GM23338 (cell line): Measurements from ENCODE around the gene MTA2. TPM values are rescaled to one million over a fixed set of nuclear protein-coding genes. Genes with fewer than 3 reads are reported as not detected.

Source experiments
- ATAC-seq: fragments of 200-7000 bp; cut with Tn5 transposase; 3 replicates; pipeline ENCODE4 v1.9.1; 2020
- DNase-seq: peaks from one replicate; pipeline ENCODE4 v3.0.0-alpha.2; 2015; ENCODE audit warnings: low spot score
- H2AFZ ChIP-seq: fragments of 200-600 bp; sonication (generic); 2 replicates; pipeline ENCODE4 v1.8.0; 2016; ENCODE audit warnings: antibody characterized with exemption, mild to moderate bottlenecking, moderate library complexity
- H3F3A ChIP-seq: fragments of 200-600 bp; sonication (generic); replicated peaks from 2 replicates; pipeline ENCODE4 v1.8.0; 2017; ENCODE audit warnings: antibody characterized with exemption, mixed run types, low read depth
- H3K27ac ChIP-seq: fragments of 200-600 bp; sonication (generic); 2 replicates; pipeline ENCODE4 v1.6.1; 2016; ENCODE audit warnings: low read depth
- H3K27me3 ChIP-seq: fragments of 200-600 bp; sonication (generic); 2 replicates; pipeline ENCODE4 v1.8.0; 2016; ENCODE audit warnings: mild to moderate bottlenecking, mixed run types, moderate library complexity; ENCODE audit not compliant: insufficient read depth
- H3K36me3 ChIP-seq: fragments of 200-600 bp; sonication (generic); 2 replicates; pipeline ENCODE4 v1.8.0; 2016; ENCODE audit warnings: mild to moderate bottlenecking; ENCODE audit not compliant: insufficient read depth
- H3K4me1 ChIP-seq: fragments of 200-600 bp; sonication (generic); 2 replicates; pipeline ENCODE4 v1.8.0; 2016; ENCODE audit warnings: mild to moderate bottlenecking, moderate library complexity; ENCODE audit not compliant: insufficient read depth
- H3K4me2 ChIP-seq: fragments of 200-600 bp; sonication (generic); 2 replicates; pipeline ENCODE4 v1.7.1; 2017; ENCODE audit warnings: mixed run types
- H3K4me3 ChIP-seq: fragments of 200-600 bp; sonication (generic); 2 replicates; pipeline ENCODE4 v1.6.1; 2016; ENCODE audit warnings: mixed run types
- H3K79me2 ChIP-seq: fragments of 200-600 bp; sonication (generic); replicated peaks from 2 replicates; pipeline ENCODE4 v1.8.0; 2017; ENCODE audit warnings: mild to moderate bottlenecking; ENCODE audit not compliant: insufficient read depth
- H3K9me2 ChIP-seq: fragments of 200-600 bp; sonication (generic); 2 replicates; pipeline ENCODE4 v1.8.0; 2017; ENCODE audit not compliant: insufficient read depth
- H4K20me1 ChIP-seq: fragments of 200-600 bp; sonication (generic); replicated peaks from 2 replicates; pipeline ENCODE4 v1.8.0; 2017; ENCODE audit warnings: mild to moderate bottlenecking; ENCODE audit not compliant: insufficient read depth
- H3K27ac Mint-ChIP-seq: 2 replicates; pipeline ENCODE4 v1.8.0; 2020; ENCODE audit warnings: inconsistent platforms, mild to moderate bottlenecking, moderate library complexity, mixed read lengths
- H3K27me3 Mint-ChIP-seq: 3 replicates; pipeline ENCODE4 v1.8.0; 2022; ENCODE audit warnings: low read depth, mild to moderate bottlenecking, moderate library complexity, mixed read lengths, inconsistent platforms; ENCODE audit not compliant: insufficient read depth, poor library complexity
- H3K36me3 Mint-ChIP-seq: 3 replicates; pipeline ENCODE4 v1.8.0; 2021; ENCODE audit warnings: low read depth, mild to moderate bottlenecking, inconsistent platforms, moderate library complexity, mixed read lengths
- H3K4me1 Mint-ChIP-seq: 3 replicates; pipeline ENCODE4 v1.8.0; 2020; ENCODE audit warnings: mild to moderate bottlenecking, inconsistent platforms, mixed read lengths
- H3K4me3 Mint-ChIP-seq: 3 replicates; pipeline ENCODE4 v1.8.0; 2021; ENCODE audit warnings: moderate library complexity, mild to moderate bottlenecking, inconsistent platforms, mixed read lengths
- H3K9me3 Mint-ChIP-seq: 3 replicates; pipeline ENCODE4 v1.8.0; 2020; ENCODE audit warnings: moderate library complexity, mild to moderate bottlenecking, inconsistent platforms, mixed read lengths
- ETS1 ChIP-seq: IDR thresholded peaks from 2 replicates; pipeline ENCODE4 v1.6.1; 2016; ENCODE audit warnings: antibody characterized with exemption
- EZH2phosphoT487 ChIP-seq: fragments of 200-600 bp; sonication (generic); IDR thresholded peaks from one replicate; pipeline ENCODE4 v1.8.1; 2018; ENCODE audit warnings: antibody characterized with exemption; ENCODE audit not compliant: unreplicated experiment
- JUNB ChIP-seq: IDR thresholded peaks from one replicate; pipeline ENCODE4 v1.6.1; 2016; ENCODE audit warnings: antibody characterized with exemption; ENCODE audit not compliant: unreplicated experiment
- NANOG ChIP-seq: IDR thresholded peaks from 2 replicates; pipeline ENCODE4 v1.6.1; 2016; ENCODE audit warnings: antibody characterized with exemption, borderline replicate concordance
- STAT1 ChIP-seq: IDR thresholded peaks from one replicate; pipeline ENCODE4 v1.6.1; 2016; ENCODE audit warnings: antibody characterized with exemption; ENCODE audit not compliant: unreplicated experiment
- ZNF114 ChIP-seq: fragments of 250-450 bp; sonication (Bioruptor Pico); IDR thresholded peaks from 2 replicates; pipeline ENCODE4 v1.5.0; 2020; ENCODE audit warnings: mild to moderate bottlenecking, moderate library complexity
- polyA plus RNA-seq: library from polyadenylated mRNA; unstranded; fragments of >200 nt; fragmentation: Nextera tagmentation; extraction: Ambion mirVana; gene quantifications from 2 replicates; pipeline ENCODE4 v1.2.1, GENCODE V29; 2016
- total RNA-seq: library from RNA; depleted of rRNA; stranded (reverse); fragments of >200 nt; shearing (Covaris generic); gene quantifications from 2 replicates; pipeline ENCODE4 v1.2.3, GENCODE V29; 2014
- TF ChIP-seq, protein P1 (sequence below), 2 experiments: fragments of 200-600 bp in 1 of 2; sonication (generic) in 1 of 2; conservative IDR thresholded peaks; 2 replicates each; pipeline versions ENCODE4 v1.5.1 to v1.6.1; 2016 to 2017; ENCODE audit warnings: antibody characterized with exemption in 2 of 2, low read depth in 2 of 2, mild to moderate bottlenecking in 2 of 2, moderate library complexity in 1 of 2
- TF ChIP-seq, protein P2 (sequence below): IDR thresholded peaks from one replicate; pipeline ENCODE4 v1.6.1; 2018; ENCODE audit warnings: antibody characterized with exemption; ENCODE audit not compliant: unreplicated experiment

MTA2 gene
- total and polyA plus RNA-seq, 2 experiments from 2014 or later: 22.9 to 102 TPM

DNA sequence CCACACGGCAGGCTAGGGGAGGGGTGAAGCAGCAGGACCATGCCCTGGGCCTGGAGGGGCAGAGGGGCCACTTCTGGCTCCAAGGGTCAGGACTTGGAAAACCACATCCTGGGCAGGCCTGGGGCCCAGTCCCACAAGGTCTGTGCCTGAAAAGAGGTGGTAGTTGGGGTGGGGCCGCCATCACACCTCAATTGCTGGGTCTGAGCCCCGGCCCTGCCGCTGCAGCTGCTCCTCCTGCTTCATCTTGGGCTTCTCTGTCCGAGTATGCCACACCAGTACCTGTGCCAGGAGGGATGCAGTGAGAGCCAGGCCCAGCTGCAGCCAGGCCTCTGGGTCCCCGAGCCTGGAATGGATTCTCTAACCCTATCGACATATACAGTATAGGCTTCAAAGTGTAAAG, 13.9 kb upstream of the MTA2 start:
- no peak overlapping the region for H3K4me2 ChIP-seq
- Mint-ChIP-seq H3K4me3 (no peak overlapping the region), H3K36me3 (peaks cover 14% of the 10 kb centered on the region), H3K27ac (no peak overlapping the region), H3K9me3 (peaks cover 4% of the 10 kb centered on the region; the same call in 2 of the 3 replicates), H3K4me1 (peaks cover 30% of the 10 kb centered on the region), H3K27me3 (peaks cover 17% of the 10 kb centered on the region)
- no peaks in the 10 kb centered on the region for H3K9me2 ChIP-seq
- no peaks in the 10 kb centered on the region for H4K20me1 ChIP-seq
- peaks cover 20% of the 10 kb centered on the region; the same call in 1 of the 2 replicates for H3F3A ChIP-seq
- 0 out of 2 replicates have a peak, but pooled peaks cover 4% of the 10 kb centered on the region for H3K79me2 ChIP-seq
- H3K27ac ChIP-seq: no peak overlapping the region
- TF ChIP-seq, protein P1, sequence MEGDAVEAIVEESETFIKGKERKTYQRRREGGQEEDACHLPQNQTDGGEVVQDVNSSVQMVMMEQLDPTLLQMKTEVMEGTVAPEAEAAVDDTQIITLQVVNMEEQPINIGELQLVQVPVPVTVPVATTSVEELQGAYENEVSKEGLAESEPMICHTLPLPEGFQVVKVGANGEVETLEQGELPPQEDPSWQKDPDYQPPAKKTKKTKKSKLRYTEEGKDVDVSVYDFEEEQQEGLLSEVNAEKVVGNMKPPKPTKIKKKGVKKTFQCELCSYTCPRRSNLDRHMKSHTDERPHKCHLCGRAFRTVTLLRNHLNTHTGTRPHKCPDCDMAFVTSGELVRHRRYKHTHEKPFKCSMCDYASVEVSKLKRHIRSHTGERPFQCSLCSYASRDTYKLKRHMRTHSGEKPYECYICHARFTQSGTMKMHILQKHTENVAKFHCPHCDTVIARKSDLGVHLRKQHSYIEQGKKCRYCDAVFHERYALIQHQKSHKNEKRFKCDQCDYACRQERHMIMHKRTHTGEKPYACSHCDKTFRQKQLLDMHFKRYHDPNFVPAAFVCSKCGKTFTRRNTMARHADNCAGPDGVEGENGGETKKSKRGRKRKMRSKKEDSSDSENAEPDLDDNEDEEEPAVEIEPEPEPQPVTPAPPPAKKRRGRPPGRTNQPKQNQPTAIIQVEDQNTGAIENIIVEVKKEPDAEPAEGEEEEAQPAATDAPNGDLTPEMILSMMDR (conservative IDR thresholded peaks at IDR 0.05; ENCODE audit: low read depth in 2 of 2): no peak
- TF ChIP-seq STAT1 (no peak), EZH2phosphoT487 (no peak), NANOG (no peak), JUNB (no peak)
- TF ChIP-seq, protein P2, sequence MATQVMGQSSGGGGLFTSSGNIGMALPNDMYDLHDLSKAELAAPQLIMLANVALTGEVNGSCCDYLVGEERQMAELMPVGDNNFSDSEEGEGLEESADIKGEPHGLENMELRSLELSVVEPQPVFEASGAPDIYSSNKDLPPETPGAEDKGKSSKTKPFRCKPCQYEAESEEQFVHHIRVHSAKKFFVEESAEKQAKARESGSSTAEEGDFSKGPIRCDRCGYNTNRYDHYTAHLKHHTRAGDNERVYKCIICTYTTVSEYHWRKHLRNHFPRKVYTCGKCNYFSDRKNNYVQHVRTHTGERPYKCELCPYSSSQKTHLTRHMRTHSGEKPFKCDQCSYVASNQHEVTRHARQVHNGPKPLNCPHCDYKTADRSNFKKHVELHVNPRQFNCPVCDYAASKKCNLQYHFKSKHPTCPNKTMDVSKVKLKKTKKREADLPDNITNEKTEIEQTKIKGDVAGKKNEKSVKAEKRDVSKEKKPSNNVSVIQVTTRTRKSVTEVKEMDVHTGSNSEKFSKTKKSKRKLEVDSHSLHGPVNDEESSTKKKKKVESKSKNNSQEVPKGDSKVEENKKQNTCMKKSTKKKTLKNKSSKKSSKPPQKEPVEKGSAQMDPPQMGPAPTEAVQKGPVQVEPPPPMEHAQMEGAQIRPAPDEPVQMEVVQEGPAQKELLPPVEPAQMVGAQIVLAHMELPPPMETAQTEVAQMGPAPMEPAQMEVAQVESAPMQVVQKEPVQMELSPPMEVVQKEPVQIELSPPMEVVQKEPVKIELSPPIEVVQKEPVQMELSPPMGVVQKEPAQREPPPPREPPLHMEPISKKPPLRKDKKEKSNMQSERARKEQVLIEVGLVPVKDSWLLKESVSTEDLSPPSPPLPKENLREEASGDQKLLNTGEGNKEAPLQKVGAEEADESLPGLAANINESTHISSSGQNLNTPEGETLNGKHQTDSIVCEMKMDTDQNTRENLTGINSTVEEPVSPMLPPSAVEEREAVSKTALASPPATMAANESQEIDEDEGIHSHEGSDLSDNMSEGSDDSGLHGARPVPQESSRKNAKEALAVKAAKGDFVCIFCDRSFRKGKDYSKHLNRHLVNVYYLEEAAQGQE: no peak
- peaks cover 11% of the 10 kb centered on the region; the same call in 1 of the 2 replicates for H3K27me3 ChIP-seq
- H2AFZ ChIP-seq: no peak overlapping the region
- H3K4me1 ChIP-seq: peaks cover 12% of the 10 kb centered on the region; the same call in 1 of the 2 replicates
- ATAC-seq: no peak
- H3K36me3 ChIP-seq: no peaks in the 10 kb centered on the region
- no peak overlapping the region for H3K4me3 ChIP-seq
- DNase-seq: no peak

GRCh38 chr11:62614275-62614674, 12.6 kb upstream of the MTA2 start:
- ATAC-seq (no peak), DNase-seq (no peak)
- Histone ChIP-seq H3F3A (peaks cover 16% of the 10 kb centered on the region; the same call in 1 of the 2 replicates), H3K36me3 (no peaks in the 10 kb centered on the region), H3K4me3 (no peak overlapping the region), H3K27me3 (peaks cover 11% of the 10 kb centered on the region; the same call in 1 of the 2 replicates), H3K4me1 (peaks cover 8% of the 10 kb centered on the region; the same call in 1 of the 2 replicates), H3K27ac (no peak overlapping the region; the same call in 1 of the 2 replicates), H4K20me1 (no peaks in the 10 kb centered on the region), H3K9me2 (no peaks in the 10 kb centered on the region), H2AFZ (no peak overlapping the region), H3K4me2 (no peak overlapping the region), H3K79me2 (no peaks in the 10 kb centered on the region)
- H3K36me3 Mint-ChIP-seq: peaks cover 16% of the 10 kb centered on the region
- H3K9me3 Mint-ChIP-seq: peaks cover 4% of the 10 kb centered on the region; the same call in 2 of the 3 replicates
- no peak overlapping the region; the same call in 2 of the 3 replicates for H3K4me3 Mint-ChIP-seq
- H3K4me1 Mint-ChIP-seq: peaks cover 32% of the 10 kb centered on the region
- H3K27me3 Mint-ChIP-seq: peaks cover 25% of the 10 kb centered on the region
- peak overlapping the region; percentile 81 for H3K27ac Mint-ChIP-seq
- TF ChIP-seq JUNB (no peak), ETS1 (no peak), NANOG (no peak), ZNF114 (CRISPR knock-in tag) (no peak)
- TF ChIP-seq, protein P2: no peak
